T-helper 2 cell treated with Interferon-gamma antibody and Interleukin-4, amounts not matched to agents 100 ng/mL and 5 ng/mL, for 36 hours (primary cell): ENCODE measurements around the gene FXYD5. TPM values are rescaled to one million over a fixed set of nuclear protein-coding genes. Genes with fewer than 3 reads are reported as not detected.
"Not testable (repeated sequence)": the region's sequence is repeated elsewhere in the genome, so short reads cannot be mapped to it uniquely, and the experiment has no call there.

Source experiments
- intact Hi-C: fragments of 100-400 bp; cut with micrococcal nuclease; formaldehyde crosslinking; loops from one replicate; pipeline ENCODE4 v1.15.1; 2023
- total RNA-seq: library from RNA; stranded (reverse); gene quantifications from 2 replicates; pipeline ENCODE4 v1.2.3, GENCODE V29; 2022

FXYD5 gene
- total RNA-seq, 1 donor from 2014 or later = 374 TPM

DNA sequence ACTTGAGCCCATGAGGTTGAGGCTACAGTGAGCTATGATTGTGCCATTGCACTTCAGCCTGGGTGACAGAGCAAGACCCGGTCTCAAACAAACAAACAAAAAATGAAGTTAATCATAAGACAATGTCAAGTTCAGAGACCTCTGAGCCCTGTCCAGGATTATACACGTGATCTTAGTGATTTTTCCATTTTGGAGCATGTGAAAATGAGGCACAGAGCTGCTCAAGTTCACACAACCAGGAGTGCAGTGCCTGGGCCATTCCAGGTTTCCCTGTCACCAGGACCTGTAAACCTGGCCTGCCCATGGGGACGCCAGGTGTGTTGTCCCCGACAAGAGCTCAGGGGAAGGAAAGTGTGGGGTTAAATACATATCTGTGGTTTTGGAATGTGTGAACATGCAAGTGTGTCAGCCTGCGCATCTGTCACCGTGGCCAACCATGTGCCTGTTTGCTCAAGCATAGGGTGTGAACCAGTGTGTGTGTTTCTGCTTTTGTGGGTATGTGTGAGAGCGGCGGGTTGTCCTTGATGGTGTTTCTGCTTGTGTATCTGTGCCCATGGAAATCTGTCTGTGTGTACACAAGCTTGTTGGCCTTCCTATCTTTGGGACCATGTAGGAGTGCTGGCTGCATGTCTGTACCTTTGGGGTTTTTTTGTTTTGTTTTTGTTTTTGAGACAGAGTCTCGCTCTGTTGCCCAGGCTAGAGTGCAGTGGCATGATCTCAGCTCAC lies 17.4 kb upstream of the FXYD5 start:
- intact Hi-C loops = no loop called here

GRCh38 chr19:35138305-35138892 lies 16.1 kb upstream of the FXYD5 start, which contains the start of gene FXYD1:
Gene FXYD1, plus strand, starts transcription at chr19:35138824. Its CDS starts 1,256 bp downstream, at chr19:35140080.
- intact Hi-C loops = no loop called here

- intact Hi-C loops = loop anchor here (2.0 kb wide), 1 partner anchor 66 kb away; no protein-coding TSS in a partner anchor
These were observed 14.2 kb upstream of the FXYD5 start for GRCh38 chr19:35140207-35140961.

- intact Hi-C loops = loop anchor here (1.0 to 2.0 kb wide), 4 partner anchors 13 to 128 kb away; partner anchors contain the start of gene FXYD5
These were observed 13.3 kb upstream of the FXYD5 start for GRCh38 chr19:35140962-35141836.

DNA sequence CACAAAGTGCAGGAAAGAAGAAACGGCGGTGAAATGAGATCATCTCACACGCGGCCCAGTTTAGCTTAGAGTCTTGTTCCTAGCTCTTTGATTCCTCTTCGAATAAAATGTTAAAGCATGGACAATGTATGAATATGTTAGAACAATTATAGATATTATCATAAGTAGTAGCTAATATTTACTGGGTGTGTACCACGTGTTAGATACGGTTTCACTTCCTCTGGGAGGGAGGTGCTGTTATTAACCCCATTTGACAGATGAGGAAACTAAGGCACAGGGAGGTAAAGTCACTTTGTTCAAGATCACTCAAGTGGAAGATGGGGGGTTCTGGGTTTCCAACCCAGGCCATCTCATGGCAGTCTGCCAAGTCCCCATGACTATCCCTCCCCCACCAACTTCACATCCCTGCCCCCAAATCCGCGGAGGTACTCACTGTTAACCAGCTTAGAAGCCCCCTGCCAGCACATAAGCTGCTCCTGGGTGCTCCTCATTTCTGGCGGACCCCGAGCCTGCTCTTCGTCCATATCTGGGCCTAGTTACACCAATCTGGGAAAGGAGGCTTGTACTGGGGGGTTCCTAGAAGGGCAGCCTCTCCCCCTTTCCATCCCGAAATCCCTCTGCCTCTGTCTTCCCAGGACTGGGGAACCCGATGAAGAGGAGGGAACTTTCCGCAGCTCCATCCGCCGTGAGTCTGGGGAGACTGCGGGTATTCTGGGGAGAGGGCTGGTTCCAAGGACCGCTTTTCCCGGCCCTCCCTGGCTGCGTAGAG lies 12.5 kb upstream of the FXYD5 start:
- intact Hi-C loops = loop anchor here (1.0 to 2.0 kb wide), 4 partner anchors 12 to 127 kb away; partner anchors contain the start of gene FXYD5

DNA sequence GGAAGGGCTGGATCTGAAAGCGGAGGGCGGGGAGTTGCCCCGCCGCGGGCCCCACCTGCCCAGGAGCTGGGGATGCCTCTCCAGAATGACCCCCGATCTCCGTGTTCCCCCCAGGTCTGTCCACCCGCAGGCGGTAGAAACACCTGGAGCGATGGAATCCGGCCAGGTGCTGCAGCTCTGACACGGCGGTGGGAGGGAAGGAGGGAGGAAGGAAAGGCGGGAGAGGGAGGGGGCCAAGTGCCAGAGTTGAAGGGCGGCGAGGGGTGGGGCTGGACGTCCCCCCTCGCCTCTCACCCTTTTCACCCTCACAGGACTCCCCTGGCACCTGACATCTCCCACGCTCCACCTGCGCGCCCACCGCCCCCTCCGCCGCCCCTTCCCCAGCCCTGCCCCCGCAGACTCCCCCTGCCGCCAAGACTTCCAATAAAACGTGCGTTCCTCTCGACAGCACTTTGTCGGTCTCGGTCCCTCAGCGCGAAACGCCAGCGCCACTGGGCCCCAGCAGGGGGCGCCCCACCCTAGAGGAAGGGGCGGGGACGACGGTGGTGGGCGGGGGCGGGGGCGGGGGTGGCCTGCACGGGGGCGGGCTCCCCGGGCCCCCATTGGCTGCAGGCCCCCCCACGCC lies 11.8 kb upstream of the FXYD5 start:
- intact Hi-C loops = no loop called here

GRCh38 chr19:35143231-35143715 lies 11.3 kb upstream of the FXYD5 start, which contains the start of gene FXYD7:
Gene FXYD7, plus strand, starts transcription at chr19:35143255. Its CDS starts 79 bp downstream, at chr19:35143334.
- intact Hi-C loops = no loop called here

DNA sequence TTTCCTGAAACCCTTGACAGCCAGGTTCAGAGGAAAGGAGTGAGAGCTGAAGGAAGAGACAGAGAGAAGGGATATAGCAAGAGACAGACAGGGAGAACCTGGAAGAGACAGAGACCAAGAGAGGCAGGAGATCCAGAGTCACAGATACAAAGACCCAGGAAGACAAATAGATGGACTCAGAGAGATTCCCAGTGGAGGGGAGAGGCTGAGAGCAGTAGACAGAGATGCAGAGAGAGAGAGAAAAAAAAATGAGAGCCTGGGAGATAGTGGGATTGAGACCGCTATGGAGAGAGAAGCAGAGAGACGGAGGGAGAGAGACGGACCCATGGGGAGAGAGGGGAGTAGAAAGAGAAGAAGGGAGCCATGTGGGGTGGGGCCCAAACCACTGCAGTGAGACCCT lies 10.7 kb upstream of the FXYD5 start:
- intact Hi-C loops = no loop called here

DNA sequence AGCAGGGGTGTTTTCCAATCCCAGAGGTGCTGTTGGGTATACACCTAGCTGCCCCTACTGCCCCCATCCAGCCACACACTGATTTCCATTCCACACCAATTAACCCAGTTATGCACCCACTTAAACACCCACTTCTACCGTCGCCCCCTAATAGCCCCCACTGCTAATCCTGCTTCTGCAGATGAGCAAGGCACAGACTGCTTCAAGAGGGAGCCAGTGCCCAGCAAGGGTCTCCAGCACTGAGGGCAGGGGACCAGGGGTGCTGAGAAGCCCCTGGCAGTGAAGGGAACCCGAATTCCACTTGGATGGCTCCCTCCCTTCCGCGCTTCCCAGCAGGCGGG lies 10.3 kb upstream of the FXYD5 start:
- intact Hi-C loops = no loop called here

GRCh38 chr19:35144600-35145436 lies 9.7 kb upstream of the FXYD5 start:
- intact Hi-C loops = no loop called here

DNA sequence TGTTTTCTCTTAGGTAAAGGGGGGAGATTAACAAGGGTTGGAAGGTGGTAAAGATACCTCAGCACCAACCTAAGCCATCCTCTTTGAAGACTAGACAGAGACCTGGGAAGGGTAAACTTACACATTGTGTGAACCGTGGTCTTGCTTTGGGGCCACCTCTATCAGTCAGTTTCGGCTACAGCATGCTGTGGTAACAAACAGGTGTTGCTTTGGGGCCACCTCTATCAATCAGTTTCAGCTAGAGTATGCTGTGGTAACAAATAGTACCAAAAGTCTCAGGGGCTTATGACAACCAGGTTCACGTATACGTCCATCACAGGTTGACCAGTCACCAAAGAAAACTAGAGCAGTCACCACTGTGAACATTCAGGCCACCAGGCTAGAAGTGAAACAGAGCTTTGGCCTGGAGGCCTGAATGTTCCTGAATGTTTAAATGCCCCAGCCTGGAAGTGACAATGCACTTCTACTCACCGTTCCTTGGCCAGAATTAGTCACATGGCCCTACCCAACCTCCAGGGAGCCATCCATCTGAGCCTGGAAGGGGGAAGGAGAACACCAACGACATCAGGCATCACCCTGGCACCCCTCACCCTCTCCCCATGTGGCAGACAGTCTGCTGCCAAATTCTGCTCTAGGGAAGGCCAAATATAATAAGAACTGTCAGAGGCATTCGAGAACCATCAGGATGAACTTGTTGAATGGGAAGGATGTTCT lies 7.6 kb upstream of the FXYD5 start:
- intact Hi-C loops = no loop called here

- intact Hi-C loops = no loop called here
These were observed 5.1 kb upstream of the FXYD5 start for GRCh38 chr19:35149463-35149862.

- intact Hi-C loops = no loop called here
These were observed 4.1 kb upstream of the FXYD5 start for GRCh38 chr19:35150445-35150844.

DNA sequence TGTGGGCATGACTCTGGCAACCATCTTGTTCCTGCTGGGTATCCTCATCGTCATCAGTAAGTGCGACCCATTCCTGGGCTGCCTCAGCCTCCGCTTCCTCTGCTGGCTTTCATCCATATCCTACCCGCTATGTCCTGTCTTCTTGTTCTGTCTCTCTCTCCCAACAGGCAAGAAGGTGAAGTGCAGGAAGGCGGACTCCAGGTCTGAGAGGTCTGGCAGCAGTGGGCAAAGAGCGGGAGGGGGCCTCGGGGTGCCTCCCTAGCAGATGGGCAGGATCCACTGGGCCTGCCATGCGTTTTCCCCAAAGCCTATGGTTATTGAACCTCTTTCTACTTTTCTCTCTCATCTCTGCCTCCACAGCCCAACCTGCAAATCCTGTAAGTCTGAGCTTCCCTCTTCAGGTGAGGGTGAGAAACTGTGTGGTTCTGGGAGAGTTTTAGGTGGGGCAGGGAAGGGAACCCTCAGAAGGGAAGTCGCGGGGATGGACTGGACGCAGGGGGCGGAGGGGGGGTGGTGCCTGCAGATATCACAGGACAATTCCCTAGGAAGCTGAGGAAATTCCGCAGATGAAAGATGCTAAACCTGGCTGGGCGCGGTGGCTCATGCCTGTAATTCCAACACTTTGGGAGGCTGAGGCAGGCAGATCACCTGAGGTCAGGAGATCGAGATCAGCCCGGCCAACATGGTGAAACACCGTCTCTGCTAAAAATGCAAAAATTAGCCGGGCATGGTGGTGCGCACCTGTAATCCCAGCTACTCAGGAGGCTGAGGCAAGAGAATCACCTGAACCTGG lies 3.1 kb upstream of the FXYD5 start:
- intact Hi-C loops = no loop called here

- intact Hi-C loops = not testable (repeated sequence)
These were observed 1.4 kb upstream of the FXYD5 start for GRCh38 chr19:35153129-35153522.

DNA sequence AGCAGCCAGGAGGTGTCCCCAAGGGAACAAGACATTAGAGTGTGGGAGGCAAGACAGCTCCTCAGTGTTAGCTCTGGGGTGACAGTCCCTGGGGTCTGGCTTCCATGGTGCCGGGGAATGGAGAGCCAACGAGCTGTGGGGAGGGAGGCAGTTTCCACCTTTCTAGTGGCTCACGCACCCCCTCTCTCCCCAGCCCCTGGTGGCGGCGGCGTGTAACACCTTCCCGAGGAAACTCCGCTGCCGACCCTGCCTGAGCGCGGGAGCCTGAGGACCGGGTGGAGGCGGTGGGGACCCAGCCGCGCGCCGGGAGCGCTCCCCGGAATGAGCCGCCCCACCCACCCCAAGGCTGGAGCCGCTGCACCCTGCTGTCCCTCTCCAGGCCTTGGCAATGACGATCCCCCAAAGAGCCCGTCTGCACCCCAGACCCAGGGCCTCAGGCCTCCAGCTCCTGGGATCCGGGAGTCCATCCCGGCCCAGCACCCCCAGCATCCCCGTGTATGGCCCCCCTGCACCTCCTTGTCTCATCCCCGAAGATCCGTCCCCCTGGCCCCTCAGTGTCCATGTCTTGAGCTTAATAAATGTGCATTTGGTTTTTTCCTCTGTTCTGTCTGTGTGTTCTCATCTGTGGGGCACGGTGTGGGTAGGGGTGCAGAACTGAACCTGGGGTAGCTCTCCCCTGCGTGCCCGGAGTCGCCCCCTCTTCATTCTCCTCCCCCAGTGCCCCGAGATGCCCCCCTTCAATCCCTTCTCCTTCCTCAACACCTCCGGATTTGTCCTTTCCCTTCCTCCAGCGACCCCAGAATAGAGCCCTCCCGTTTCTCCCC lies 622 bp upstream of the FXYD5 start:
- intact Hi-C loops = loop anchor here (1.0 to 2.0 kb wide), 3 partner anchors 13 to 57 kb away; no protein-coding TSS in a partner anchor
